Epithelial cell of prostate (primary cell): ENCODE results near the gene ENPEP.
"Not testable (repeated sequence)": the region's sequence is repeated elsewhere in the genome, so short reads cannot be mapped to it uniquely, and the experiment has no call there.

Source experiments
- DNase-seq: peaks from one replicate; pipeline ENCODE4 v3.0.0-alpha.2; 2011; ENCODE audit warnings: low read depth, low spot score
- H3K27ac ChIP-seq: fragments of 450-650 bp; 2 replicates; pipeline ENCODE4 v1.5.1; 2017; ENCODE audit warnings: mild to moderate bottlenecking

The ENPEP gene

DNA sequence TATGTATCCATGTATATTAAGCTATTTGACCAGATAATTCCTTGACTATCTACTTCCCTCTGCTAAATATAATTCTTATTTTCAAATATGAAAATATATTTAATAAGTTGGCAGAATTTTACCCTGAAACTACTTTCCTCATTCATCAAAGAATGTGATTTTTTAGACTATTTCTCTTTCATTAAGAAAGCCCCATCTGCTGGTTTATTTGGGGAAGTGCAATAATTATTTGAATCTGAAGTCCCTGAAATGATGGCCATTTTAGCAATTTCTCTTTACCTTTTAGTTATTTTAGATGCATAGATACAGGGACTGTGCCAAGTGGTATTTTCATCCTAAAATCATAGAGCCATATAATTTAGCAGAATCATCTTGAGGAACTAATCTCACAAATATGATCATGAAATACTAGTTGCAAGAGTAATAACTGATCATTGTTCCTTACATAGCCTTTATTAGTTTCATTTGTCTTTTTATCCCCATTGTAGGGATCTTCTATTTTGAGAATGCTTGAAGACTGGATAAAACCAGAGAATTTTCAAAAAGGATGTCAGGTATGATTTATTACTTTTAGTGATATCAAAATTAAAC, 39.0 kb downstream of the ENPEP start:
- H3K27ac ChIP-seq: no peak overlapping the region
- DNase-seq: no peak

DNA sequence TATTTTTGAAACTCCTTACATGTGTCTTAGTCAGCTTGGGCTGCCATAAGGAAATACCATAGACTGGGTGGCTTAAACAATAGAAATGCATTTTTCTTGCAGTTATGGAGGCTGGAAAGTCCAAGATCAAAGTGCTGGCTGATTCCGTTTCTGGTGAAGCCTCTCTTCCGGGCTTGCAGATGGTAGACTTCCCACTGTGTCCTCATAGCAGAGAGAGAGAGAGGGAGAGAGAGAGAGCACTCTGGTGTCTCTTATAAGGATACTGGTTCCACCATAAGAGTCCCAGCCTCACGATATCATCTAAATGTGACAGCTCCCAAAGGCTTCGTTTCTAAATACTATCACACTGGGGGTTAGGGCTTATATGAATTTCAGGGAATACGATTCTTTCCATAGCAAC, 39.7 kb downstream of the ENPEP start:
- H3K27ac ChIP-seq: no peak overlapping the region
- no peak for DNase-seq

DNA sequence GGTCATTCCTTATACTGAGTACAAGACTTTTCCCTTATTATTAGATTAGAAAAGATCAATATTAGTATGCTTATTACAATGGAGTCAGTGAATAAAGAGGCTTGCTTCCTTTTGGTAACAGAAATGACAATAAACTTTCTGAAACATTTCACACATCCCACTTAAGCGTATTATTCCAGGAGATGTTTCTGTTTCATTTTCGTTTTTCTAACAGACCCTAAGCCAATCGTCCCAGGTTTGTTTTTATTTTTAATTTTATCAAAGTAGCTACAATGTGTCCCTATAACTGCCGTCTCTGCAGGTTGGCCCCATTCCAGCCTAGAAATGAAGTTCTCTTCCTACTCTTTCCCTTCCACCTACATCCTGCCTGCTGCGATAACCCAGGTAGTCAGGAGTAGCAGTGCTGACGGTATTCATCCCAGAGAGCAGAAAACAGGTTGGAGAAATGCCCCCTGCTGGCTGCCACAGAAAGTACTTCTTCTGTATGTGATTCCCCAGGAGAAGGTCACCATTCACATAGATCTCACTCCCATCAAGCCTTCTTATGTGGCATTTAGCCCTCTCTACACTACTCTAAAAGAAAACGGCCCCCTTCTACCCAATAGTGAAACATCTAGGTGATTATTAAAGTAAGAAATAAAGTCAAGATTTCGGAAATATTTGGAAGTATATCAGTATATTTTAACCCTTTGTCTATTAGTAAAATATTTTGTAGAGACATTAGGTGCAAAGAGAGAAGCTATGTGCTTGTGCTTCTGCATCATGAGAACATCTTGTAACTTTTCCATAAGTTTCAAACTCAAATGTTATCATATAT, 40.4 kb downstream of the ENPEP start:
- H3K27ac ChIP-seq: no peak overlapping the region
- peak; percentile 20 for DNase-seq

DNA sequence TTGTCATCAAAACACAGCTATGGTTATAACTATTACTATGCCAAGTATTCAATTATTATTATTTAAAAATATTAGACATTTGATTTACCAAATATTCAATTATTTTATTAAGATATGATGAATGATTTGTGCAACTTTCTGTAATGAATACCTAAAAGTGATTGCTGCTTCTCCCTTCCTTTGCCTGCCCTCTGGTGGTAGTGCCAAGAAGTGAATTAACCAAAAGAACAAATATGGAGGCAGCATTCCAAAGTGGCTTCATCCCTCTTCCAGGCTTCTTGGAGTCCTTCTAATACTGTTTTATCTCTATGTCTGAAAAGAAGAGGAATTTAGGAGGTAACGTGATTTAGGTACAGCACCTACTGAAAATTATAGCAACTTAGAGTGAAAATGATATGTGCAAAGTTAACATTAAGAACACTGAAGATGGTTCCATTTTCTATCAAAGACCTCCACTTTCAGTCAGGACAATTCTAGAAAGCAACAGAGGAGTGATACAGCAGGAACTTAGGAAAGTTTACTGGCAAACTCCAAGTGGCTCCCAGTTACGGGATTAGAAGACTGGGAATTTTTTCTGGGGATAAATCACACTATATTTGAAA, 43.0 kb downstream of the ENPEP start:
- H3K27ac ChIP-seq: no peak overlapping the region
- DNase-seq: no peak

DNA sequence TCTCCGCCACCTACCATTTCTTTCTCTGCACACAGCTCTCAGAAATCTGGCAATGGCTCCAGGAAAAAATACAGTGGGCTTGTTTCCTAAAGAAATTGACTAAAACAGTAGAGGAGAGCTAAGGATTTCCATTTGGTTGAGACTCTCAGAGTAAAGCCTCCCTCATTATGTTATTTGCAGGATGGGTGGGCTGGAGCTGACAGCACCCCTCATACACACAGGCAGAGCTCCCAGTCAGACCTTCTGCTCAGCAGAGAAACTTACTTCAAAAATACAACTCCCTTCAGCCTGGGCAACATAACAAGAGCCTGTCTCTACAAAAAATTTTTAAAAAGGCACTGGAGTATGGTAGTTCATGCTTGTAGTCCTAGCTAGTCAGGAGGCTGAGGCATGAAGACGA, 44.9 kb downstream of the ENPEP start:
- no peak for DNase-seq

DNA sequence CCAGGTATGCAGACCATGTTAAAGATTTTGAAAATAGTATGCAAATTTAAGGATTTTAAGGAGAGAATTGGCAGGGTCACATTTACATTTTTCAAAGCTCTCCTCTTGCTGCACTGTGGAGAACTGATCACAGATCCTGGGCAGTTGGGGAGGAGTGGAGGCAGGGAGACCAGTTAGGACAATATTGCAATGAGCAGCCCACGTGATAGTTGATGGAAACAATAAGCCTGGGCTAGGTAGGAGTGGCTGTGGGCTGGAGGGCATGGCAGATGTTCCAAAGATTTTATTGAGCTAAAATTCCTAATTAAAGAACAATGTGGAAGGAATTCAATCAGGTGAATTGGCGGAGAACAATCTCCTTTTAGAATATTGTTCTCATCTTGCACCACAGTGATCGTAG, 50.6 kb downstream of the ENPEP start:
- no peak for DNase-seq

More for the DNA sequence above, 44.9 kb downstream of the ENPEP start:
- H3K27ac ChIP-seq: no peak overlapping the region

DNA sequence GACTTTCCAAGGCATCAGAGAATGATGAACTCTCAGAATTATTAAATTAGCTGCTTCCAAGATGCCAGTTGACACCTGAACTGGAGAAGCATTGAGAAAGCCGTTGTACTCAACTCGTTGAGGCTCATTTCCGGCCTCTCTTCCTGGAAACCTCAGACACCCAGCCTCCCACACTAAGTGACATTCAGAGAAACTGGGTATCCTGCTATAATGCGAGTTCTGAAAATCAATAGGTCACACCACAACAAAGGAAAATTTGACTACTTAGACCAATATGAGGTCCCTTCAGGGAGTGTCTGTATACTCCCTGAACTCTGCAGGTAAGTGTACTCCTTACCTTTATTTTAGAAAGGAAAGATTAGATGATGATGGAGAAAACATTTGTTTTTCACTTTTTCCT, 51.2 kb downstream of the ENPEP start:
- DNase-seq: no peak
- no peak overlapping the region for H3K27ac ChIP-seq

More for the DNA sequence above, 50.6 kb downstream of the ENPEP start:
- H3K27ac ChIP-seq: no peak overlapping the region

DNA sequence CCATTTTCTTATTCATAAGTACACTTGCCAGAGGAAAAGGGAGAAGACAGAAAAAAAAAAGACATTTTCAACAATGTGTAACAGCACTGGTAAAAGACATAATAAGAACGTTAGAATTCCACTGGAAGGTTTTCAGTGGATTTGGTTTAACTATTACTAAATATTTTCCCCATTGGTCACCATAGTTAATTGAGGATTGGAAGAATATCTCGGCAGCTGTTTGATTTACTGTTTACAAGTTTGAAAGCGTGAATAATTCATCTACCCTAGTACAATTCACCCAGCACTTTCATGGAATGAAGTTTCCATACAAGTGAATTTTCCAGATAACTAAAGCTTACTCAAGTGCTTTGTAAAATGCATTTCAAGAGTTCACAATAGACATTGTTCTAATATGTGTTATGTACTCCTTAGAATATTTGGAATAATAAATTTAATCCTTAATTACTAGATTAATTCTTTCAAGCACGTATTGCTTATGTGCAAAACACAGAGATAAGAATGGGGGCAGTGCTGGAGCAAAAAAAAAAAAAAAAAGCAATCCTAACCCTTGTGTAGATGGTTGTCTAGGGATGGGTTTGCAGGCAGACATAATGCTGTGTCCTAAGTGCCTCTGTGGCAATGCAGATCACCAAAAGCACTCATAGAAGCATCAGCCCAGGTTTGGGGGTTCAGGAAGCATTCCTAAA, 57.1 kb downstream of the ENPEP start:
- peak overlapping the region; percentile 76 for H3K27ac ChIP-seq
- no peak for DNase-seq

DNA sequence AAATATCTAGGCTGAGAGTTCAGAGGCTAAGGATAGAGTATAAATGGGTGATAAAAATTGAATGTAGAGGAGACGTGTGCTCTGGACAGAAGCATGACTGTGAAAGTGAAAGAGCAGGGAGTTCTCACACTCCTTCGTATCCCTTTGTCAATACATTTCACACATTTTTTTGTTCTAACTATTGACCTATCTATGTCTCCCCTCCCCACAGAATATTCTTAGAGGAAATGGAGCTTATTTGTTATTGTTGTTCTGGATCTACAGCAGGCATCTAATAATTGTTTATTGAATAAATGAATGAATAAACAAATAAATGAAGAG, 57.6 kb downstream of the ENPEP start:
- DNase-seq: no peak
- H3K27ac ChIP-seq: peak overlapping the region; percentile 76

DNA sequence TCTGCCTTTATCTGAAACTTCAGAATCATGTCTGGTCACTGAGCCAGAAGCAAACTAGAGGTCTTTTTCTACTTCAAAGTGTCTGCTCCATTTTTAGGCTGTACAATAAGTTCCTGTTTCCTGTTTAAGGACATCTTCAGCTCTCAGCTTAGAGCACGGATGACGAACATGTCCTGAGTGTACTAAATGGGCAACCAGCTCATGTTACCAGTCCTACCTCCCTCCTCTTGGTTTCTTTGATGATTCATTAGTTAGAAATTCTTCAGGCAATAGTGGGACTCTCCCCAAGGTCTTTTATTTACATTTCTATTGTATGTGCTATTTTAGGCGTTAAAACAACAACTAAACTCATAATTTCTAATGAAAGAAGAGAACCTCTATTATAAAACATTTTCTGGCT, 58.0 kb downstream of the ENPEP start:
- peak; percentile 95 for DNase-seq
- peak overlapping the region; percentile 76 for H3K27ac ChIP-seq

DNA sequence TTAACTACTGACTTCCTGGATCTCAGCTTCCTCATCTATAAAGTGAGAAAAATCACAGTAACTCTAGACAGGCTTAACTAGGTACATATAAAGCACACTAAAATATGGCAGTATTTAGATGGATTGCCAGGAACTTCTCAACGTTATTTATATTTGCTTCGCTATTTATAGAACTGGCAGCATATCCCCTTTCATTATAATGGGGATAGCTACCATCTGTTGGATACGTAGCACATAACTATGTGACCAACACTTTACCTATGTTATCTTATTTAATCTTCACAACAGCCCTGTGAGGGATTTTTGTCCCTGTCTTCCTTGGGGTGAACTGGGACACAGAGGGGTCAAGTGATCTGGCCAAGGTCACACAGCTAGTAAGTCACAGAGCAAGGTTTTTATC, 64.6 kb downstream of the ENPEP start:
- peak overlapping the region; percentile 85 for H3K27ac ChIP-seq
- DNase-seq: no peak

DNA sequence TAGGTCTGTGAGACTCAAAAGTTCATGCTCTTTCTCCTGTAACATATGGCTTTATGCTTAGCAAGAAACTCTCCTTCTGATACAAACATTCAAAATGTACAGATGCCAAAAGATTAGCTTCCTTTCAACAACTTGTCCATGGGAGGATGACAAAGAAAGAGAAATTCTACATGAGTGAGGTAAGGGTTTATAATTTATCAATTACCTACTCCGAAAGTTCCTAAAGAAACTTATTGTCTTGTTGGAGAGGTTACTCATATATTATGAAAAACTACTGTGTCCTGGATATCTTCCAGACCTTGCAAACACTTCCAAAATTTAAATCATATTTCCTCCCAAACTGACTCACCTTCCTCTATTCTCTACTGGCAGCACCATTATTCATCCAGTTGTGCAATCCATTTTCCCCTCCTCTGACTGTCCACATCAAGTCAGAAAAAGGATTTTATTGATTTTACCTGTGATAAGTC, 65.1 kb downstream of the ENPEP start:
- peak overlapping the region; percentile 85 for H3K27ac ChIP-seq
- DNase-seq: peak; percentile 92

DNA sequence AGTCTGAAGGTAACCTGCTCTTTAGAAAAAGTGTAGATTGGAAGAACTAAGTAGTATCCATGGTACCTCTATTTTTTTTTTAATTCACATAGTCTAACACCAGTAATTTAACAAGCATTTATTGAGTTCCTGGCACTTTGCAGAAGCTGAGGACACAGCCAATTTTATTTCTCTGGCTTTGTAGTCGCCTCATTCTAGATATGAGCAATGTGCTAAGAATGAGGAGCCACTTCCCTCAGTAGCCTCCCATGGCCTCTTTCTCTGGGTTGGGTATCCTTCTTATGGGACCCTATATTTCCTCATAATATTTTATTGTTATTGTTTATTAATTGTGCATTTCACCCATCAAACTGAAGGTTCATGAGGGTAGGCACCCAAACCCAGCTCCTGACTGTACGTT, 67.6 kb downstream of the ENPEP start:
- no peak for DNase-seq
- H3K27ac ChIP-seq: no peak overlapping the region

DNA sequence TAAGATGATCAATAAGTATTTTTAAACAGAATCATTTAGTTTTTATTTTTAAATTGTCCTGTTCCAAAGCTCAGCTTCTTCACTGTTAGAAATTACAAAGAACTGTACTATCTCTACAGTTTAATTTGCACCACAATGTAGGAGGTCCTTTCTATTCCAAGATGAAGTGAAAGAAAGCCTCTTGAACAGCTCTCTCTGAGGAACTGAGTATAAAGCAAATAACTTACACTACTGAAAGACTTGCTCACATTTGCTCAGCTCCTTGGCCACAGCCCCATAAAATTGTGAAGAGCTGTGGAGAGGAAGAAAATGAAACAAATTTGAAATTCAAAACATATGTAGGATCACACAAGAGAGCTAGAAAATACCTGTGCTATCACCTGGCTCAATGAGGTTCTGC, 68.6 kb downstream of the ENPEP start:
- no peak overlapping the region for H3K27ac ChIP-seq
- no peak for DNase-seq

DNA sequence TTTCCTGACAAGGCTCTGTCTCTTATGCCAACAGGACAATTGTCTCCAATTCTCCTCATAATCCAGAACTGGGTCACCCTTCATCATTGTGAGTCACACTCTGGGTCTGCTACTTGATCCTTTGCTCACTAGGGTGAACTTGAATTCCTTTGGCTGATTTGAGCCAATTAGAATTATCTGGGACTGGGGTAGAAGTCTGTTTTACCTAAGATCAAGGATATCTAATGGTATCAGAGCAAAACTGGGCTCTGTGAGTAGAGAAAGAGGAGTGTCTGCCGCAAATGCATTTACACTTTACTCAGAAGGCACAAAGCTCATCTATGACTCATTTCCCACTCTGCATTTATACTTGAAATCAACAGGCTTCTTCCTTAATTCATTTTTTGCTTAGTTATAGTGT, 74.3 kb downstream of the ENPEP start:
- DNase-seq: no peak
- no peak overlapping the region for H3K27ac ChIP-seq

DNA sequence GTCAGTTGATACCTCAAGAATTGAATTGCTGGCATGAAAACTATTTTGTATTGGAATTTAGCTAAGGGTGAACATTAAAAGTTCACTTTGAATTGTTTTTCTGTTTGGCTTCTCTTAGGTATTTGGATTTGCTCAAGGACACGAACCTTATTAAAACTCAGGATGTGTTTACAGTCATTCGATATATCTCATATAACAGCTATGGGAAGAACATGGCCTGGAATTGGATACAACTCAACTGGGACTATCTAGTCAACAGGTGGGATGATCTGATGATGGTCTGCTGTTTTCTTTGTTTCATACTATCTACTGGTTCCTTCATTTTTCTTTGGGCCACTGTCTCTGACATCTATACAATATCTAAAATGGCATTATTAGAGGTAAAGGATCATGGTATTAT, 77.2 kb downstream of the ENPEP start:
- DNase-seq: no peak

DNA sequence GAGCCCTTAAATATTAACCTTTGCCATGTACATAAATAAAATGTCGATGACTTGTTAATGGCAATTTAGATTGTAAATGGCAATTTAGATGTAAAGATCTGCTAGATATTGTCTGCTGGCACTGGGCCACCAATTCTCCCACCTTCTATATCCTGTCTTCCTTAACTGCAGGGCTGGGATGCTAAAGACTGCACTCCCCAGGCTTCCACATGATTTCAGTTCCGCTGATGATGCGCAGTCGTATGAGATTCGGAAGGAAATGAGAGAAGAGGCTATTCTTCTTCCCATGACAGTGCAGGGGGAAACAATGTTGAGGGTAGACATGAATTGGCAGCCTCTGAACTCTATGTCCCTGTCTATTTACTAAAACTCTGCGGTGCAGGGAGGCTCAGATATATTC, 91.3 kb downstream of the ENPEP start:
- no peak for DNase-seq
- no peak overlapping the region for H3K27ac ChIP-seq

More for the DNA sequence above, 77.2 kb downstream of the ENPEP start:
- no peak overlapping the region for H3K27ac ChIP-seq

DNA sequence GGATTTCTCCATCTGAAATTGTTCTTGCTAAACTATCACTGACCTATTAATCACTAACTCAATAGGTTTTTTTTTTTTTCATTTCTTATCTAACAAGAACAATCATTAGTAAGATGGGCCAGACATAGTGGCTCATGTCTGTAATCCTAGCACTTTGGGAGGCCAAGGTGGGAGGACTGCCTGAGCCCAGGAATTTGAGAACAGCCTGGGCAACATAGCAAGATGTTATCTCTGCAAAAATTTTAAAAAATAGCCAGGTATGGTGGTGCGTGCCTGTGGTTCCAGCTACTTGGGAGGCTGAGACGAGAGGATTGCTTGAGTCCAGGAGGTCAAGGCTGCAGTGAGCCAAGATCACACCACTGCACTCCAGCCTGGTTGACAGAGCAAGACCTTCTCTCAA, 100.7 kb downstream of the ENPEP start:
- not testable (repeated sequence) for DNase-seq, H3K27ac ChIP-seq

DNA sequence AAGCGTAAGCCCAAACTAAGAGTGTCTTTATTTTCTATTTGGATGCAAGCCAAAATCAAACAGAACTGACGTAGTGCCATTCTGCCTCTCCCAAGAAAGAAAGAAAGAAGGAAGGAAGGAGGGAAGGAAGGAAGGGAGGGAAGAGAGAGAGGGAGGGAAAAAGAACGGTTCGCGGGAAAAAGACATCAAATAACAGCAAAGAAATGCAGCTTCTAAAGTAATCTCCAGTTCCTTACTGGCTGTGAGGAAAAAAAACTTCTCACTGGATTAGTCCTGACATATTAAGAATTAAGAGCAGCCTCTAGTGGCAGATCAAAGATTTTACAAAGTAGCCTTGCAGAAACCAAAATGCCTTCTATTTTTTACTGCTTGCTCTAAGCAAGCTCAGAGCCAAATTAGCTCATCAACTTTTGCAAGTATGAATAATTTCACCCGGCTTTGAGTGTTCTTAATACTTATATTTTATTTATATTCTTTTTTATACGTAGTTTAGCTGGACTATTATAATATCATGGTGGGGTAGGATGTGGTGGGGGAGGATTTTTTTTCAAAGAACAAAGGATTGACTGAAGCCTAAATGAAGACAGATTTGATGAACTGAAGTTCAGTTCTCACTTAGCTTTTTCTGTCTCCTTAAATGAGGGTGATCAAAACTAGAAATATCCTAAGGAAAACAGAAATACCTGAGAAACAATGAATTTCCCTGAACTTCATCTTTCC, 110.3 kb downstream of the ENPEP start:
- DNase-seq: no peak
- H3K27ac ChIP-seq: no peak overlapping the region

DNA sequence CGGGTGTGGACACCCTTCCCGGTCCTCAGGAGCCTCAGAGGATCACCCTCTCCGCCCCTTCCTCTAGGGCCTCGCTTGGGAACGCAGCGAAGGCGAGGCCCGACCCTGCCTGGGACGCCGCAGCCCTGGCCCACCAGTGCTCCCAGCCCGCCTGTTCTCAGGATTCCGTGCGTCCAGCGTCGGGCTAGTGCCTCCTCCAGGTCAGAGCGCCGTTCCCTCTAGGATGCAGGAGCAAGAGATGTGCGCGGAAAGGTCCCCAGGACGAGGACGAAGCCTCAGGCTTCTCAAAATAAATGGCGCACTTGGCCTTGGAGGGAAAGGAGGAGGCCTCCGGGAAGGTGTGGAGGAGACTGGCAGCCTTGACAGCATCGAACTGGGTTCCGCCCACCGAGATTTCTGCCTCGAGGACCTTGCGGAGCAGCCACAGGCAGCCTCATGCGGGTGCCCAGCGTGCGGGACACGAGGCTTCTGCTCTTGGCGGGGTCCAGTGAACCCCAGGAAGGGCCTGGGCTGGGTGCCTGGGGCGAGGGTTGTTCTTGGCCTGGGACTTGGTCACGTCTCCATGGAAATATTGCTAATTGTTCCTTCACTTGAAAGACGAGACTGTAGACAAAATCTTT, 111.8 kb downstream of the ENPEP start:
- no peak overlapping the region for H3K27ac ChIP-seq
- DNase-seq: no peak
